DND-41 (cell line): ENCODE measurements around the gene TMX1.

ENCODE experiments used
- CTCF ChIP-seq: IDR thresholded peaks from 2 replicates; pipeline ENCODE4 v1.5.1; 2012; ENCODE audit warnings: borderline replicate concordance, low read length, moderate library complexity, mild to moderate bottlenecking; ENCODE audit not compliant: poor library complexity, severe bottlenecking; ENCODE audit errors: extremely low read depth
- EZH2 ChIP-seq: IDR thresholded peaks from 3 replicates; pipeline ENCODE4 v1.6.1; 2012; ENCODE audit warnings: borderline replicate concordance, low read depth, mild to moderate bottlenecking, moderate library complexity, low read length, inconsistent platforms; ENCODE audit not compliant: severe bottlenecking

DNA sequence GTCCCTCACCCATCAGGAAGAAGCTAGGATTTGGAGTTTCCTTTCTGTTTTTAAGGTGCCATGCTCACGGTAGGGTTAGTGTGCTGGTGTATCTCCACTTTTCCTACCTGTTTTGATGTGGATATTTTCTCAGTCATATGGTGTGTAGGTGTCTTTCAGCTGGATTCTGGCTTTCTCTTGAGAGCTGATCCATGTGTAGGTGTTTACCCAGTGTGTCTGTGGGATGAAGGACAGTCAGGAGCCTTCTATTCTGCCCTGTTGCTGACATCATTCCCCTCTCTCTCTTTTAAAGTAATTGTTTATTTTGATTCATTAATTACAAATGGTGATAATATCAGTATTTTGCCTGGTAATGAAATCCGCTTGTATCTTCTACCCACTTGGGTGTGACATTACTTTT, 22.8 kb downstream of the TMX1 start:
- TF ChIP-seq CTCF (no peak), EZH2 (no peak)
